Immature natural killer cell (primary cell): ENCODE measurements around the gene FRMD4A. TPM values are rescaled to one million over a fixed set of nuclear protein-coding genes. Genes with fewer than 3 reads are reported as not detected.
"Not testable (repeated sequence)": the region's sequence is repeated elsewhere in the genome, so short reads cannot be mapped to it uniquely, and the experiment has no call there.

ENCODE experiments used
- DNase-seq, 3 donors: peaks; one replicate each; pipeline ENCODE4 v3.0.0; 2022; ENCODE audit warnings: mixed read lengths in 1 of 3
- H3K27ac Mint-ChIP-seq, 6 donors: one replicate each; pipeline ENCODE4 v1.8.0; 2020; ENCODE audit warnings: mixed read lengths in 6 of 6, mild to moderate bottlenecking in 5 of 6, inconsistent platforms in 4 of 6, moderate library complexity in 3 of 6
- H3K27me3 Mint-ChIP-seq, 3 donors: one replicate each; pipeline ENCODE4 v1.8.0; 2020 to 2021; ENCODE audit warnings: low read depth in 3 of 3, mild to moderate bottlenecking in 3 of 3, mixed read lengths in 3 of 3, moderate library complexity in 3 of 3, inconsistent platforms in 1 of 3
- H3K36me3 Mint-ChIP-seq, 3 donors: one replicate each; pipeline ENCODE4 v1.8.0; 2020; ENCODE audit warnings: mixed read lengths in 3 of 3, inconsistent platforms in 2 of 3, mild to moderate bottlenecking in 2 of 3
- H3K4me1 Mint-ChIP-seq, 2 donors: one replicate each; pipeline ENCODE4 v1.8.0; 2020; ENCODE audit warnings: inconsistent platforms in 2 of 2, mild to moderate bottlenecking in 2 of 2, mixed read lengths in 2 of 2, moderate library complexity in 1 of 2
- H3K4me3 Mint-ChIP-seq, 5 donors: one replicate each; pipeline ENCODE4 v1.8.0; 2020; ENCODE audit warnings: mild to moderate bottlenecking in 5 of 5, mixed read lengths in 5 of 5, inconsistent platforms in 3 of 5, moderate library complexity in 3 of 5
- H3K9me3 Mint-ChIP-seq, 6 donors: one replicate each; pipeline ENCODE4 v1.8.0; 2020; ENCODE audit warnings: mild to moderate bottlenecking in 6 of 6, mixed read lengths in 6 of 6, inconsistent platforms in 4 of 6, moderate library complexity in 3 of 6
- polyA plus RNA-seq, 3 donors: library from polyadenylated mRNA; unstranded; fragments of 300-500 nt; fragmentation: Illumina TruSeq; gene quantifications; one replicate each; pipeline ENCODE4 v1.2.3, GENCODE V29; 2021

The FRMD4A gene
- polyA plus RNA-seq, 3 donors from 2014 or later = 0.48 TPM; not detected in 2

- no peak overlapping the region for H3K27ac Mint-ChIP-seq
- no peak for DNase-seq
- peaks cover 0 to 7% (median 1%) of the 10 kb centered on the region in 3 donors for H3K27me3 Mint-ChIP-seq
- no peaks in the 10 kb centered on the region for H3K4me1 Mint-ChIP-seq
- no peaks in the 10 kb centered on the region for H3K36me3 Mint-ChIP-seq
- no peak overlapping the region for H3K4me3 Mint-ChIP-seq
- H3K9me3 Mint-ChIP-seq = peaks cover 0 to 1% (median 0%) of the 10 kb centered on the region in 6 donors
These were observed 184.2 kb downstream of the FRMD4A start for GRCh38 chr10:14146501-14146900.

GRCh38 chr10:14146025-14146424, 184.7 kb downstream of the FRMD4A start:
- no peaks in the 10 kb centered on the region for H3K36me3 Mint-ChIP-seq
- DNase-seq = no peak
- H3K4me3 Mint-ChIP-seq = no peak overlapping the region
- H3K27me3 Mint-ChIP-seq = peaks cover 1 to 8% (median 2%) of the 10 kb centered on the region in 3 donors
- no peak overlapping the region for H3K27ac Mint-ChIP-seq
- no peaks in the 10 kb centered on the region for H3K4me1 Mint-ChIP-seq
- H3K9me3 Mint-ChIP-seq = peaks cover 0 to 1% (median 0%) of the 10 kb centered on the region in 6 donors

- Mint-ChIP-seq H3K27ac (no peak overlapping the region), H3K4me1 (no peaks in the 10 kb centered on the region), H3K27me3 (peaks cover 1 to 8% (median 2%) of the 10 kb centered on the region in 3 donors), H3K4me3 (no peak overlapping the region), H3K36me3 (no peaks in the 10 kb centered on the region), H3K9me3 (no peaks in the 10 kb centered on the region)
- no peak for DNase-seq
These were observed 186.3 kb downstream of the FRMD4A start for GRCh38 chr10:14144451-14144850.

- Mint-ChIP-seq H3K36me3 (no peaks in the 10 kb centered on the region), H3K27ac (no peak overlapping the region), H3K9me3 (no peaks in the 10 kb centered on the region), H3K27me3 (peaks cover 1 to 11% (median 2%) of the 10 kb centered on the region in 3 donors), H3K4me1 (no peaks in the 10 kb centered on the region), H3K4me3 (no peak overlapping the region)
- no peak for DNase-seq
These were observed 188.0 kb downstream of the FRMD4A start for GRCh38 chr10:14142606-14143250.

GRCh38 chr10:14141283-14141682, 189.4 kb downstream of the FRMD4A start:
- Mint-ChIP-seq H3K4me1 (no peaks in the 10 kb centered on the region), H3K9me3 (no peaks in the 10 kb centered on the region), H3K4me3 (no peak overlapping the region), H3K27ac (no peak overlapping the region), H3K27me3 (peaks cover 2 to 16% (median 4%) of the 10 kb centered on the region in 3 donors), H3K36me3 (no peaks in the 10 kb centered on the region)
- no peak for DNase-seq

GRCh38 chr10:14137391-14137790, 193.3 kb downstream of the FRMD4A start:
- H3K9me3 Mint-ChIP-seq = peaks cover 0 to 1% (median 0%) of the 10 kb centered on the region in 6 donors
- H3K4me1 Mint-ChIP-seq = no peaks in the 10 kb centered on the region
- no peak for DNase-seq
- H3K4me3 Mint-ChIP-seq = no peak overlapping the region
- no peak overlapping the region for H3K27ac Mint-ChIP-seq
- H3K36me3 Mint-ChIP-seq = no peaks in the 10 kb centered on the region
- peaks cover 5 to 17% (median 6%) of the 10 kb centered on the region in 3 donors for H3K27me3 Mint-ChIP-seq

GRCh38 chr10:14135196-14135595, 195.5 kb downstream of the FRMD4A start:
- H3K27ac Mint-ChIP-seq, H3K4me1 Mint-ChIP-seq, H3K9me3 Mint-ChIP-seq, H3K36me3 Mint-ChIP-seq, H3K4me3 Mint-ChIP-seq, DNase-seq: not testable (repeated sequence)
- peaks cover 4 to 12% (median 5%) of the 10 kb centered on the region in 3 donors for H3K27me3 Mint-ChIP-seq

- no peak overlapping the region for H3K27ac Mint-ChIP-seq
These were observed 196.4 kb downstream of the FRMD4A start for GRCh38 chr10:14134275-14134674.

GRCh38 chr10:14131261-14131960, 199.3 kb downstream of the FRMD4A start:
- H3K4me3 Mint-ChIP-seq = no peak overlapping the region

More at GRCh38 chr10:14134275-14134674, 196.4 kb downstream of the FRMD4A start:
- no peaks in the 10 kb centered on the region for H3K36me3 Mint-ChIP-seq
- H3K27me3 Mint-ChIP-seq = peaks cover 4 to 12% (median 5%) of the 10 kb centered on the region in 3 donors
- H3K4me1 Mint-ChIP-seq = no peaks in the 10 kb centered on the region
- no peak overlapping the region for H3K4me3 Mint-ChIP-seq
- H3K9me3 Mint-ChIP-seq = peaks cover 0 to 1% (median 0%) of the 10 kb centered on the region in 6 donors
- DNase-seq = no peak

GRCh38 chr10:14129770-14130169, 201.0 kb downstream of the FRMD4A start:
- H3K27ac Mint-ChIP-seq = no peak overlapping the region
- H3K9me3 Mint-ChIP-seq = peaks cover 0 to 1% (median 0%) of the 10 kb centered on the region in 6 donors
- H3K4me3 Mint-ChIP-seq = no peak overlapping the region
- H3K4me1 Mint-ChIP-seq = no peaks in the 10 kb centered on the region
- H3K27me3 Mint-ChIP-seq = peaks cover 0 to 15% (median 3%) of the 10 kb centered on the region in 3 donors
- no peaks in the 10 kb centered on the region for H3K36me3 Mint-ChIP-seq
- no peak for DNase-seq

More at GRCh38 chr10:14131261-14131960, 199.3 kb downstream of the FRMD4A start:
- DNase-seq = no peak
- no peaks in the 10 kb centered on the region for H3K36me3 Mint-ChIP-seq
- peaks cover 0 to 1% (median 0%) of the 10 kb centered on the region in 6 donors for H3K9me3 Mint-ChIP-seq
- H3K27me3 Mint-ChIP-seq = peaks cover 4 to 13% (median 5%) of the 10 kb centered on the region in 3 donors
- no peaks in the 10 kb centered on the region for H3K4me1 Mint-ChIP-seq
- no peak overlapping the region for H3K27ac Mint-ChIP-seq

- Mint-ChIP-seq H3K36me3 (no peaks in the 10 kb centered on the region), H3K9me3 (no peaks in the 10 kb centered on the region), H3K27me3 (peaks cover 0 to 11% (median 1%) of the 10 kb centered on the region in 3 donors), H3K4me3 (no peak overlapping the region), H3K4me1 (no peaks in the 10 kb centered on the region), H3K27ac (no peak overlapping the region)
- DNase-seq = no peak
These were observed 202.2 kb downstream of the FRMD4A start for GRCh38 chr10:14128519-14128918.

GRCh38 chr10:14126697-14127440, 203.9 kb downstream of the FRMD4A start:
- peaks cover 2 to 11% (median 3%) of the 10 kb centered on the region in 3 donors for H3K27me3 Mint-ChIP-seq
- no peak for DNase-seq
- H3K4me3 Mint-ChIP-seq = no peak overlapping the region
- H3K9me3 Mint-ChIP-seq = no peaks in the 10 kb centered on the region
- no peaks in the 10 kb centered on the region for H3K36me3 Mint-ChIP-seq
- no peak overlapping the region for H3K27ac Mint-ChIP-seq
- no peaks in the 10 kb centered on the region for H3K4me1 Mint-ChIP-seq

GRCh38 chr10:14125564-14125963, 205.2 kb downstream of the FRMD4A start:
- H3K36me3 Mint-ChIP-seq = no peaks in the 10 kb centered on the region
- H3K4me1 Mint-ChIP-seq = no peaks in the 10 kb centered on the region
- no peak overlapping the region for H3K27ac Mint-ChIP-seq
- no peaks in the 10 kb centered on the region for H3K9me3 Mint-ChIP-seq
- no peak for DNase-seq
- H3K27me3 Mint-ChIP-seq = peaks cover 2 to 11% (median 3%) of the 10 kb centered on the region in 3 donors
- H3K4me3 Mint-ChIP-seq = no peak overlapping the region

GRCh38 chr10:14124941-14125340, 205.8 kb downstream of the FRMD4A start:
- H3K27ac Mint-ChIP-seq = no peak overlapping the region
- H3K27me3 Mint-ChIP-seq = peaks cover 2 to 11% (median 3%) of the 10 kb centered on the region in 3 donors
- DNase-seq = no peak
- H3K4me1 Mint-ChIP-seq = no peaks in the 10 kb centered on the region
- H3K4me3 Mint-ChIP-seq = no peak overlapping the region
- no peaks in the 10 kb centered on the region for H3K9me3 Mint-ChIP-seq
- no peaks in the 10 kb centered on the region for H3K36me3 Mint-ChIP-seq
